Brain microvascular endothelial cell (primary cell): Measurements from ENCODE around the gene LENEP.

ENCODE experiments used
- DNase-seq: peaks from one replicate; pipeline ENCODE4 v3.0.0-alpha.2; 2020
- H3K27ac ChIP-seq: fragments of 250-450 bp; sonication (Bioruptor Pico); 2 replicates; pipeline ENCODE4 v1.5.1; 2020; ENCODE audit warnings: mild to moderate bottlenecking, moderate library complexity
- H3K27me3 ChIP-seq: fragments of 250-450 bp; sonication (Bioruptor Pico); replicated peaks from 2 replicates; pipeline ENCODE4 v1.5.1; 2020; ENCODE audit warnings: mild to moderate bottlenecking
- H3K36me3 ChIP-seq: fragments of 250-450 bp; sonication (Bioruptor Pico); replicated peaks from 2 replicates; pipeline ENCODE4 v1.5.1; 2020; ENCODE audit warnings: mild to moderate bottlenecking
- H3K4me3 ChIP-seq: 2 replicates; pipeline ENCODE4 v1.5.1; 2011; ENCODE audit warnings: low read depth, mild to moderate bottlenecking, control low read depth, low read length, moderate library complexity
- CTCF ChIP-seq: IDR thresholded peaks from 2 replicates; pipeline ENCODE4 v1.5.1; 2011; ENCODE audit warnings: low read depth, mild to moderate bottlenecking, moderate library complexity, low read length, control low read depth, inconsistent platforms; ENCODE audit errors: missing control alignments
- in situ Hi-C: cut with HindIII; loops from 2 replicates; pipeline ENCODE4 v1.10.0; 2017; ENCODE audit warnings: low sequenced_read_pairs, low pct_ligation_motif_present

Gene LENEP

GRCh38 chr1:155012026-155012546, 18.7 kb downstream of the LENEP start:
- TF ChIP-seq CTCF, result no peak
- Histone ChIP-seq H3K36me3 (peaks cover 20% of the 10 kb centered on the region), H3K27ac (no peak overlapping the region), H3K4me3 (no peak overlapping the region), H3K27me3 (no peaks in the 10 kb centered on the region)
- in situ Hi-C loops, result no loop called here
- DNase-seq, result no peak

GRCh38 chr1:155012776-155013602, 19.6 kb downstream of the LENEP start:
- Histone ChIP-seq H3K4me3 (no peak overlapping the region), H3K36me3 (peaks cover 20% of the 10 kb centered on the region), H3K27me3 (no peaks in the 10 kb centered on the region), H3K27ac (no peak overlapping the region)
- in situ Hi-C loops, result no loop called here
- TF ChIP-seq CTCF, result no peak
- DNase-seq, result no peak

GRCh38 chr1:155013632-155014031, 20.2 kb downstream of the LENEP start:
- no peak for DNase-seq
- H3K27ac ChIP-seq, result no peak overlapping the region
- H3K4me3 ChIP-seq, result no peak overlapping the region
- no peaks in the 10 kb centered on the region for H3K27me3 ChIP-seq
- in situ Hi-C loops, result no loop called here
- H3K36me3 ChIP-seq, result peaks cover 20% of the 10 kb centered on the region
- no peak for TF ChIP-seq CTCF

GRCh38 chr1:155014709-155015508, 21.5 kb downstream of the LENEP start:
- Histone ChIP-seq H3K36me3 (peaks cover 20% of the 10 kb centered on the region), H3K27me3 (no peaks in the 10 kb centered on the region), H3K27ac (no peak overlapping the region), H3K4me3 (no peak overlapping the region)
- no peak for TF ChIP-seq CTCF
- in situ Hi-C loops, result no loop called here
- no peak for DNase-seq

- no peak for DNase-seq
- in situ Hi-C loops, result no loop called here
- Histone ChIP-seq H3K27ac (no peak overlapping the region), H3K4me3 (no peak overlapping the region), H3K36me3 (peaks cover 20% of the 10 kb centered on the region), H3K27me3 (no peaks in the 10 kb centered on the region)
- TF ChIP-seq CTCF, result no peak
Measured at GRCh38 chr1:155015527-155016230, 22.3 kb downstream of the LENEP start.
